ENCODE data around the gene ZBTB46. TPM values are rescaled to one million over a fixed set of nuclear protein-coding genes. Genes with fewer than 3 reads are reported as not detected.
A peak's percentile ranks its signal among the peaks of the same experiment; 100 is the strongest.
"Not testable (repeated sequence)": the region's sequence is repeated elsewhere in the genome, so short reads cannot be mapped to it uniquely, and the experiment has no call there.

Gene ZBTB46
- total and polyA plus RNA-seq, 7 donors = 0.23 to 5.3 (median 3.6) TPM

DNA sequence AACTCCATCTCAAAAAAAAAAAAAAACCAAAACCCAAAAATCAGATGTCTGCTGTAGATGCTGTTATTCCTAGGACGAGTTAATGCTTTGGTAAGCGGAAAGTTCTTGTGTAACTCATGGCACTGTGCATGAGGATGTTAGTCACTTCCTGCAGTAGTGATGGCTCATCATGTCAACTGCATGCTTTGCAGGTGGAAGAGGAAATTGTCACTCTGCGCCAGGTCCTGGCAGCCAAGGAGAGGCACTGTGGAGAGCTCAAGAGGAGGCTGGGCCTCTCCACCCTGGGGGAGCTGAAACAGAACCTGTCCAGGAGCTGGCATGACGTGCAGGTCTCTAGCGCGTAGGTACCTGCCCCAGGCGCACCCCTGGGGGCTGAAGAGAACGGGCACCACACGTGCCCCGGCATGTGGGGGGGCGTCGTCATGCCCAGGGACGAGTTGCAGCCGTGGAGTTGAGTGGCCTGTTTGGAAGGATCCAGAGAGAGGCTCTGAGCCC lies 42.5 kb upstream of the ZBTB46 start:
- peak overlapping the region in 3 of 4 donors; percentile 51 to 67 (median 61) for H3K27ac ChIP-seq
- H3K36me3 ChIP-seq = peaks cover 28 to 99% (median 57%) of the 10 kb centered on the region in 4 donors
- 84 to 89% methylated on average over 14 of the region's 14 CpGs for WGBS, 2 donors

DNA sequence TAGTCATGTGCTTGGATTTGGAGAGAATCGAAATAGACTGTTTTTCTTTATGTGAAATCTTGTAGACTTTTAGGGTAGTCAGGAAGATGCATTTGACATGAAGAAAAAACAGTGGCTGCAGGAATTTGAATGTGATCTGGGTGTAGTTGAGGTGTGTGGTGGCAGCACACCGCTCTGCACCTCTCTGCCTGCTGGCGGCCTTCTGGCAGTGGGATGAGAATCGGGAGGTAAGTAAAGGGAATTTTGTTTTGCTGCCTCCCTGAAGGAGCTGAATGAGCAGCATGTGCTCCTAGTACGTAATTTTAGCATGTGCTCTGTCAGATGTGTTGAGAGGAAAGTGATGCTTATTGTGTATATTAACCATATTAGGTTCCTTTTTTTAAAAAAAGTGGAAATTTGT lies 37.2 kb upstream of the ZBTB46 start:
- DNase-seq = no peak
- no peak for TF ChIP-seq POLR2A (IDR thresholded peaks at IDR 0.05)
- Histone ChIP-seq H3K27me3 (no peaks in the 10 kb centered on the region), H3K36me3 (peaks cover 9 to 50% (median 22%) of the 10 kb centered on the region in 4 donors), H3K9me3 (no peaks in the 10 kb centered on the region), H3K4me1 (peaks cover 4 to 41% (median 24%) of the 10 kb centered on the region in 4 donors), H3K27ac (no peak overlapping the region), H3K4me3 (no peak overlapping the region)
- intact Hi-C loops (cut with DNase I) = no loop called here
- 95 to 97% methylated on average over 5 of the region's 5 CpGs for WGBS, 2 donors

More for the DNA sequence above, 42.5 kb upstream of the ZBTB46 start:
- TF ChIP-seq, protein P1, sequence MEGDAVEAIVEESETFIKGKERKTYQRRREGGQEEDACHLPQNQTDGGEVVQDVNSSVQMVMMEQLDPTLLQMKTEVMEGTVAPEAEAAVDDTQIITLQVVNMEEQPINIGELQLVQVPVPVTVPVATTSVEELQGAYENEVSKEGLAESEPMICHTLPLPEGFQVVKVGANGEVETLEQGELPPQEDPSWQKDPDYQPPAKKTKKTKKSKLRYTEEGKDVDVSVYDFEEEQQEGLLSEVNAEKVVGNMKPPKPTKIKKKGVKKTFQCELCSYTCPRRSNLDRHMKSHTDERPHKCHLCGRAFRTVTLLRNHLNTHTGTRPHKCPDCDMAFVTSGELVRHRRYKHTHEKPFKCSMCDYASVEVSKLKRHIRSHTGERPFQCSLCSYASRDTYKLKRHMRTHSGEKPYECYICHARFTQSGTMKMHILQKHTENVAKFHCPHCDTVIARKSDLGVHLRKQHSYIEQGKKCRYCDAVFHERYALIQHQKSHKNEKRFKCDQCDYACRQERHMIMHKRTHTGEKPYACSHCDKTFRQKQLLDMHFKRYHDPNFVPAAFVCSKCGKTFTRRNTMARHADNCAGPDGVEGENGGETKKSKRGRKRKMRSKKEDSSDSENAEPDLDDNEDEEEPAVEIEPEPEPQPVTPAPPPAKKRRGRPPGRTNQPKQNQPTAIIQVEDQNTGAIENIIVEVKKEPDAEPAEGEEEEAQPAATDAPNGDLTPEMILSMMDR (IDR thresholded peaks at IDR 0.05) = no peak
- peak in 2 of 4 donors; percentile 34 to 35 for TF ChIP-seq EP300 (IDR thresholded peaks at IDR 0.05)
- peak; percentile 64 to 83 (median 70) for TF ChIP-seq POLR2AphosphoS5 (IDR thresholded peaks at IDR 0.05)
- peak; percentile 82 for DNase-seq
- Histone ChIP-seq H3K4me3 (no peak overlapping the region), H3K4me1 (no peaks in the 10 kb centered on the region), H3K27me3 (no peaks in the 10 kb centered on the region), H3K9me3 (no peaks in the 10 kb centered on the region)
- intact Hi-C loops (cut with DNase I) = no loop called here

DNA sequence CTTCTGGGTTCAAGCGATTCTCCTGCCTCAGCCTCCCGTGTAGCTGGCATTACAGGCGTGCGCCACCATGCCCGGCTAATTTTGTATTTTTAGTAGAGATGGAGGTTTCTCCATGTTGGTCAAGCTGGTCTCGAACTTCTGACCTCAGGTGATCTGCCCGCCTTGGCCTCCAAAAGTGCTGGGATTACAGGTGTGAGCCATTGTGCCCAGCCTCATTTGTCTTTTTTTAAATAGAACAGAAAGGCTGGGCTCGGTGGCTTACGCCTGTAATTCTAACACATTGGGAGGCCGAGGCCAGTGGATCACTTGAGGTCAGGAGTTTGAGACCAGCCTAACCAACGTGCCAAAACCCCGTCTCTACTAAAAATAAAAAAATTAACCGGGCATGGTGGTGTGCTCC lies 36.0 kb upstream of the ZBTB46 start:
- H3K9me3 ChIP-seq; DNase-seq; H3K27me3 ChIP-seq; intact Hi-C loops (cut with DNase I); H3K27ac ChIP-seq; H3K4me3 ChIP-seq: not testable (repeated sequence)
- peaks cover 9 to 44% (median 19%) of the 10 kb centered on the region in 4 donors for H3K36me3 ChIP-seq
- peaks cover 4 to 44% (median 25%) of the 10 kb centered on the region in 4 donors for H3K4me1 ChIP-seq
- WGBS, 2 donors = 95 to 97% methylated on average over 13 of the region's 13 CpGs

DNA sequence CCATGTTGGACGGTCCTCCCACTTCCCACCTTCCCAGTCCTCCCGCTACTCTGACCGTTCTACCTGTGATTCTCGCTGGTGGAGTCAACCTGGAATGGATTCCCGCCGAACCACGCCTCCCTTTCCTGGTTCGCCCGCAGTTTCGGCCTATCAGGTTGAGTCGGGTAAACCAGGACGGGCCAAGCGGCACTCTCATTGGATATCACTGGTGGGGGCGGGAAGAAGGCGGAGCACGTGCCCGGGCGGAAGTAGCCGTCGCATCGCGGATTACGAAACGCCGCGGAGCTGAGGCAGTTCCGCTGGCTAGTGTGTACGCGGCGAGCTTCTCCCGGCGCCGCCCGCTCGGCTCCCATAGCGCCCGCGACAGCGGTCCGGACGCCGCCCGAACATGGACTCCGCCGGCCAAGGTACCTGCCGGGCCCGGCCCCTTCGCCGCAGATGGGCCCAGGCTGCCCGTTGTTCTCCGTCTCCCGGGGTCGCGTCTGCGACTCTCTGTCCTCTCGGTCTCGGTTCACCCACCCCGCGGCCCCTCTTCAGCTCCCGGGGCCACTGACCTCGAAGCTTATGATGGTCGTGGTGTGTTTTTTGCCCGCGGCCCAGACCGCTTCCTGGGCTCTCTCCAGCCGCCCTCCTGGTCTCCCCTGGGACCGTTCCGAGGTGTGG lies 34.0 kb upstream of the ZBTB46 start, which contains the start of gene TPD52L2:
TSS of gene TPD52L2 (plus strand) at position 293 of the 663 bp plus-strand sequence. CDS start at position 389, 96 bp downstream.
- intact Hi-C loops (cut with DNase I) = loop anchor here (2.0 to 5.0 kb wide), 3 partner anchors 30 to 78 kb away; partner anchors contain the start of gene DNAJC5
- Histone ChIP-seq H3K4me3 (peak within 1 kb of the TSS; percentile 84 to 96 (median 86)), H3K36me3 (peaks cover 9 to 35% (median 15%) of the 10 kb centered on the region in 4 donors), H3K27me3 (no peaks in the 10 kb centered on the region), H3K4me1 (peaks cover 4 to 44% (median 25%) of the 10 kb centered on the region in 4 donors), H3K9me3 (no peaks in the 10 kb centered on the region), H3K27ac (peak within 1 kb of the TSS; percentile 93 to 98 (median 94))
- peak; percentile 99 for DNase-seq
- TF ChIP-seq, protein P1 (IDR thresholded peaks at IDR 0.05) = no peak
- peak; percentile 61 to 83 for TF ChIP-seq POLR2A (IDR thresholded peaks at IDR 0.05)
- TF ChIP-seq POLR2AphosphoS5 (IDR thresholded peaks at IDR 0.05) = peak; percentile 82 to 97 (median 95)
- peak in 2 of 4 donors; percentile 27 to 37 for TF ChIP-seq EP300 (IDR thresholded peaks at IDR 0.05)
- WGBS, 2 donors = 0% methylated on average over 68 of the region's 68 CpGs

DNA sequence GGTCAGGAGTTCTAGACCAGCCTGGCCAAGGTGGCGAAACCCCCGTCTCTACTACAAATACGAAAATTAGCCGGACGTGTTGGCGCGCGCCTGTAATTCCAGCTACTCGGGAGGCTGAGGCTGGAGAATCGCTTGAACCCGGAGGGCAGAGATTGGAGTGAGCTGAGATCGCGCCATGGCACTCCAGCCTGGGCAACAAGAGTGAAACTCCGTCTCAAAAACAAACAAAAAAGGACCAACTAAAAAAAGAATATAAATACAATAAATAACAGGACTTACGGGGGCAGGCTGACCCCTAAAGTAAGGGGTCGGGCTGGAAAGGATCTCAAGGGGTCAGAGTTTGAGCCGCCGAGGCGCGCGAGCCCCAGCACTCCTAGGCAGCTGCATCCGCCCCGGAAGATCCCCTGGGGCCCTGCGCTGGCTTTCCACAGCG lies 33.5 kb upstream of the ZBTB46 start:
- Histone ChIP-seq H3K9me3 (no peaks in the 10 kb centered on the region), H3K4me1 (peaks cover 4 to 44% (median 25%) of the 10 kb centered on the region in 4 donors), H3K4me3 (peak overlapping the region; percentile 84 to 96 (median 86)), H3K27me3 (no peaks in the 10 kb centered on the region), H3K27ac (peak overlapping the region; percentile 93 to 98 (median 94)), H3K36me3 (peaks cover 8 to 29% (median 12%) of the 10 kb centered on the region in 4 donors)
- no peak for TF ChIP-seq EP300 (IDR thresholded peaks at IDR 0.05)
- TF ChIP-seq POLR2A (IDR thresholded peaks at IDR 0.05) = peak in 1 of 2 donors; percentile 57
- TF ChIP-seq, protein P1 (IDR thresholded peaks at IDR 0.05) = peak in 1 of 4 experiments; percentile 9
- no peak for TF ChIP-seq POLR2AphosphoS5 (IDR thresholded peaks at IDR 0.05)
- 0% methylated on average over 25 of the region's 25 CpGs for WGBS, 2 donors
- no peak for DNase-seq
- intact Hi-C loops (cut with DNase I) = loop anchor here (2.0 to 5.0 kb wide), 3 partner anchors 30 to 77 kb away; partner anchors contain the start of gene DNAJC5

Measured in sigmoid colon (tissue), 7 donors.